RWPE1 (cell line): Measurements from ENCODE around the gene SAE1.

Experiments used
- CTCF ChIA-PET: fragments of 350-600 bp; sonication (Branson Sonifier 250); formaldehyde crosslinking; extraction: SDS; loops from one replicate; lab custom pipeline; 2021; lab: Yijun Ruan, JAX
- POLR2A ChIA-PET: fragments of 400-600 bp; formaldehyde crosslinking; extraction: SDS; loops from one replicate; lab custom pipeline; 2020; ENCODE audit warnings: antibody characterized with exemption; ENCODE audit not compliant: low non-redundant PET; lab: Yijun Ruan, JAX
- DNase-seq: peaks from one replicate; pipeline ENCODE4 v3.0.0; 2012; ENCODE audit warnings: low spot score
- H3K27ac ChIP-seq: fragments of 450-650 bp; 2 replicates; pipeline ENCODE4 v1.5.1; 2017
- CTCF ChIP-seq: fragments of 450-650 bp; conservative IDR thresholded peaks from 2 replicates; pipeline ENCODE4 v1.5.1; 2017; ENCODE audit warnings: low read depth, mild to moderate bottlenecking

The SAE1 gene

GRCh38 chr19:47176627-47177090 is 46.0 kb downstream of the SAE1 start:
- POLR2A ChIA-PET = no interaction called here
- CTCF ChIA-PET = interaction anchor here (0.5 to 0.6 kb wide), 2 partner anchors 9 to 43 kb away, joined by 3 read pairs; no protein-coding TSS in a partner anchor
- H3K27ac ChIP-seq = peak overlapping the region; percentile 54
- no peak for DNase-seq
- TF ChIP-seq CTCF = no peak

- H3K27ac ChIP-seq = no peak overlapping the region
- POLR2A ChIA-PET = no interaction called here
- DNase-seq = no peak
- no peak for TF ChIP-seq CTCF
- CTCF ChIA-PET = no interaction called here
Measured at GRCh38 chr19:47179653-47180310, 49.1 kb downstream of the SAE1 start.

GRCh38 chr19:47183601-47184000 is 53.0 kb downstream of the SAE1 start:
- no peak for DNase-seq
- CTCF ChIA-PET = no interaction called here
- POLR2A ChIA-PET = no interaction called here
- TF ChIP-seq CTCF = no peak
- H3K27ac ChIP-seq = peak overlapping the region; percentile 45

- H3K27ac ChIP-seq = peak overlapping the region; percentile 54
- no peak for DNase-seq
- TF ChIP-seq CTCF = no peak
- ChIA-PET CTCF (interaction anchor here (1.0 kb wide), 1 partner anchor 30 kb away, joined by 3 read pairs; no protein-coding TSS in a partner anchor), POLR2A (interaction anchor here (0.6 kb wide), 2 partner anchors 36 to 519 kb away, joined by 5 to 7 read pairs; no protein-coding TSS in a partner anchor)
Measured at GRCh38 chr19:47186446-47187334, 56.1 kb downstream of the SAE1 start.

- no peak for TF ChIP-seq CTCF
- ChIA-PET CTCF (interaction anchor here (0.6 kb wide), 1 partner anchor 1495 kb away, joined by 4 read pairs; the partner anchor contains the start of gene QPCTL), POLR2A (interaction anchor here (0.6 kb wide), 1 partner anchor 35 kb away, joined by 7 read pairs; no protein-coding TSS in a partner anchor)
- H3K27ac ChIP-seq = peak overlapping the region; percentile 54
- no peak for DNase-seq
Measured at GRCh38 chr19:47187335-47187655, 56.7 kb downstream of the SAE1 start.

- TF ChIP-seq CTCF = no peak
- DNase-seq = no peak
- POLR2A ChIA-PET = interaction anchor here (0.5 to 0.7 kb wide), 2 partner anchors 74 to 222 kb away, joined by 3 to 5 read pairs; no protein-coding TSS in a partner anchor
- CTCF ChIA-PET = interaction anchor here (0.6 to 0.7 kb wide), 3 partner anchors 22 to 1495 kb away, joined by 3 to 4 read pairs (median 3); partner anchors contain the start of gene QPCTL
- peak overlapping the region; percentile 54 for H3K27ac ChIP-seq
Measured at GRCh38 chr19:47187797-47188196, 57.2 kb downstream of the SAE1 start.
